Kidney tubule cell (primary cell): ENCODE data around the gene BPIFA2.

Experiments
- DNase-seq: peaks from one replicate; pipeline ENCODE4 v3.0.0-alpha.2; 2018; ENCODE audit warnings: low spot score

BPIFA2 gene

DNA sequence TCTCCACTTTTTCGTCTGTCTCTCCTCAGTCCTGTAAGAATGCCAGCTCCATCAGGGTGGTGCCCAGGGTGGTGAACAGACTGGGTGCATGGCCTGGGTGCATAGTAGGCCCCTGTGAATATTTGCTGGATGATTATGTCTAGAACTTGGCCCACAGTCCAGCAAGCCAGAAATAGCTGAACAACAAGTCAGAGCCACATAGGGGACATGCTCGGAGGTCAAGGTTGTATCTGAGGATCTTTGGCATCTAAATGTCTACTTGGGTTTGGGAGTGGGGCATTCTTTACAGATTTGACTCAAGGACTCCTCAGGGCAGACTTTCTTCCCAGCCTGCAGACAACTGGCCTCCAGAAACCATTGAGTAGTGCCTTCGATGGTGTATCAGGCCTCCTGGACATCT is 31.1 kb downstream of the BPIFA2 start:
- no peak for DNase-seq

- no peak for DNase-seq
Observed at GRCh38 chr20:33202451-33202850, 34.5 kb downstream of the BPIFA2 start.

- no peak for DNase-seq
Observed at GRCh38 chr20:33203444-33203843, 35.5 kb downstream of the BPIFA2 start.

GRCh38 chr20:33209789-33210188 is 41.8 kb downstream of the BPIFA2 start:
- peak; percentile 56 for DNase-seq

- no peak for DNase-seq
Observed at GRCh38 chr20:33210371-33210770, 42.4 kb downstream of the BPIFA2 start.

- peak; percentile 50 for DNase-seq
Observed at GRCh38 chr20:33211817-33212424, 44.0 kb downstream of the BPIFA2 start.

DNA sequence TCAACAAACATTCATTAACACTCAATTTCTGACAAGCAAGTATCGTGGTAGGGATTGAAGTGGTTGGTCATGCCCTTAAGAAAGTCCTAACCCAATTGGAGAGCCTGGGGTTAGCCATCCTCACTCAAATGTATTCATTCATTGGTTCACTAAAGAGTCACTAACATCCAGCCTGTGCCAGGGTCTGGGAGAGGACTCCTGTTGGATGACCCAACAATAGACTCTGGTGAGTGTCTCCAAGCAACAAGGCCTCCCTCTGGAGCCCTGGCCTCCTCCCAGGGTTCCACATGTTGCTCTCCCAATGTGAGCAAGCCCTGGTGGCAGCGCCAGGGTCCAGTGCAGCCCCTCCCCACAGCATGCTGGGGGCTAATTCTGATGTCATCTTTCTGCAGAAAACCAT is 49.1 kb downstream of the BPIFA2 start, which contains the start of gene BPIFA3:
TSS of gene BPIFA3 (plus strand) at position 301 of the 400 bp plus-strand sequence. CDS start 185 bp downstream, outside the sequence.
- no peak for DNase-seq

DNA sequence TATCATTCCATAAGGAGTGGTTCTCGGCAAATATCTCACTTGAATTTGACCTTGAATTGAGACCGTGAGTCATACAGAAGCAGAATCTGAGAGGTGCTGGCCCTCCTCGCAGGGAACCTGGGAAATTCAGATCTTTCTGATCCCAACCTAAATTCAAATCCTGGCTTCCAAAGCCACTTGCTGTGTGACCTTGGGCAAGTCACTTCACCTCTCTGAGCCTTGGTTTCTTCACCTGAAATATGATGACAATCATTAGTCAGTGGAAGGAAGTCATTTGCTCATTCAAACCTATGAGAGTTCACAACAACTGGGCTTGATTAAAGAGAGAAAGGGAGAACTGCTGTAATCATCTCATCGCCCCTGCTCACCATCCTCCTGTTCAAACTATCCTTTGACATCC is 56.4 kb downstream of the BPIFA2 start:
- DNase-seq = no peak

GRCh38 chr20:33229843-33230242 is 61.9 kb downstream of the BPIFA2 start:
- no peak for DNase-seq
